IMR-90 (cell line): ENCODE measurements around the gene MICAL2. TPM values are rescaled to one million over a fixed set of nuclear protein-coding genes. Genes with fewer than 3 reads are reported as not detected.
A peak's percentile ranks its signal among the peaks of the same experiment; 100 is the strongest.

Experiments
- ATAC-seq: fragments of 200-7000 bp; cut with Tn5 transposase; 2 replicates; pipeline ENCODE4 v1.9.1; 2020; ENCODE audit warnings: low read depth, mild to moderate bottlenecking, moderate library complexity
- BruUV-seq: library from RNA; stranded (reverse); fragments of 400-500 nt; replicated peaks from 2 replicates; lab custom pipeline; 2021; lab: Mats Ljungman, UMichigan
- CTCF ChIA-PET: fragments of 300-600 bp; formaldehyde crosslinking; extraction: SDS; loops from one replicate; lab custom pipeline; 2021; ENCODE audit warnings: antibody characterized with exemption; lab: Yijun Ruan, JAX
- POLR2A ChIA-PET: fragments of 300-600 bp; sonication (Branson Sonifier 250); formaldehyde crosslinking; loops from one replicate; lab custom pipeline; 2022; ENCODE audit warnings: antibody characterized with exemption; ENCODE audit not compliant: unreplicated experiment; lab: Charles Lee
- DNase-seq: peaks from one replicate; pipeline ENCODE4 v3.0.0; 2013
- H2AFZ ChIP-seq: replicated peaks from 2 replicates; pipeline ENCODE3; 2013; ENCODE audit warnings: low read length, mild to moderate bottlenecking; ENCODE audit not compliant: poor library complexity
- H2AK5ac ChIP-seq: 2 replicates; pipeline ENCODE4 v1.6.1; 2013; ENCODE audit warnings: low read depth, low read length, inconsistent platforms
- H2AK9ac ChIP-seq: replicated peaks from 2 replicates; pipeline ENCODE3; 2013; ENCODE audit warnings: mild to moderate bottlenecking, low read depth, low read length, moderate library complexity; ENCODE audit not compliant: poor library complexity
- H2BK120ac ChIP-seq: 2 replicates; pipeline ENCODE4 v1.6.1; 2013; ENCODE audit warnings: low read depth, low read length, inconsistent platforms
- H2BK15ac ChIP-seq: 3 replicates; pipeline ENCODE4 v1.6.1; 2013; ENCODE audit warnings: low read depth, low read length, inconsistent platforms
- H2BK20ac ChIP-seq: 2 replicates; pipeline ENCODE4 v1.6.1; 2013; ENCODE audit warnings: low read depth, mild to moderate bottlenecking, inconsistent platforms, low read length, moderate library complexity
- H2BK5ac ChIP-seq: 2 replicates; pipeline ENCODE4 v1.6.1; 2013; ENCODE audit warnings: mild to moderate bottlenecking, low read depth, low read length, inconsistent platforms; ENCODE audit not compliant: poor library complexity, severe bottlenecking
- H3K14ac ChIP-seq: replicated peaks from 2 replicates; pipeline ENCODE4 v1.6.1; 2013; ENCODE audit warnings: low read depth, low read length, inconsistent platforms
- H3K18ac ChIP-seq: 2 replicates; pipeline ENCODE4 v1.6.1; 2013; ENCODE audit warnings: low read depth, low read length, control low read depth
- H3K23ac ChIP-seq: 2 replicates; pipeline ENCODE4 v1.6.1; 2013; ENCODE audit warnings: low read depth, low read length, inconsistent platforms
- H3K27ac ChIP-seq: 2 replicates; pipeline ENCODE4 v1.5.1; 2013; ENCODE audit warnings: mild to moderate bottlenecking, control low read depth, low read length; ENCODE audit not compliant: insufficient read depth
- H3K27me3 ChIP-seq: 2 replicates; pipeline ENCODE4 v1.6.1; 2013; ENCODE audit warnings: low read length; ENCODE audit not compliant: control insufficient read depth, insufficient read depth
- H3K36me3 ChIP-seq: 2 replicates; pipeline ENCODE4 v1.6.1; 2013; ENCODE audit warnings: low read length, mixed read lengths; ENCODE audit not compliant: control insufficient read depth, insufficient read depth
- H3K4ac ChIP-seq: 2 replicates; pipeline ENCODE4 v1.6.1; 2013; ENCODE audit warnings: low read depth, low read length, inconsistent platforms
- H3K4me1 ChIP-seq: 2 replicates; pipeline ENCODE4 v1.6.1; 2013; ENCODE audit warnings: low read length, mixed read lengths; ENCODE audit not compliant: control insufficient read depth, insufficient read depth
- H3K4me2 ChIP-seq: 2 replicates; pipeline ENCODE4 v1.6.1; 2013; ENCODE audit warnings: low read depth, mild to moderate bottlenecking, control low read depth, low read length, moderate library complexity
- H3K4me3 ChIP-seq: 2 replicates; pipeline ENCODE4 v1.5.1; 2013; ENCODE audit warnings: low read depth, mild to moderate bottlenecking, control low read depth, low read length, moderate library complexity; ENCODE audit not compliant: insufficient read depth
- H3K56ac ChIP-seq: 2 replicates; pipeline ENCODE4 v1.6.1; 2013; ENCODE audit warnings: low read length, inconsistent platforms; ENCODE audit not compliant: insufficient read depth; ENCODE audit errors: extremely low read depth
- H3K79me1 ChIP-seq, 2 experiments: 2 replicates each; pipeline ENCODE4 v1.6.1; 2013; ENCODE audit warnings: low read length in 2 of 2, inconsistent platforms in 1 of 2, low read depth in 1 of 2
- H3K9ac ChIP-seq: 2 replicates; pipeline ENCODE4 v1.6.1; 2013; ENCODE audit warnings: low read depth, low read length, control low read depth
- H3K9me1 ChIP-seq: 2 replicates; pipeline ENCODE4 v1.6.1; 2013; ENCODE audit warnings: low read length, inconsistent platforms; ENCODE audit not compliant: insufficient read depth
- H3K9me3 ChIP-seq: 2 replicates; pipeline ENCODE4 v1.6.1; 2013; ENCODE audit warnings: low read length; ENCODE audit not compliant: control insufficient read depth, insufficient read depth
- H4K20me1 ChIP-seq: 2 replicates; pipeline ENCODE4 v1.6.1; 2013; ENCODE audit warnings: low read length, inconsistent platforms; ENCODE audit not compliant: insufficient read depth
- H4K5ac ChIP-seq: 2 replicates; pipeline ENCODE4 v1.6.1; 2013; ENCODE audit warnings: mild to moderate bottlenecking, low read depth, low read length, control low read depth
- H4K8ac ChIP-seq, 2 experiments: 2 replicates each; pipeline ENCODE4 v1.6.1; 2013; ENCODE audit warnings: low read depth in 2 of 2, low read length in 2 of 2, control low read depth in 1 of 2, inconsistent platforms in 1 of 2
- H4K91ac ChIP-seq: 2 replicates; pipeline ENCODE4 v1.6.1; 2013; ENCODE audit warnings: low read depth, low read length, inconsistent platforms; ENCODE audit not compliant: insufficient read depth
- BHLHE40 ChIP-seq: fragments of 150-350 bp; IDR thresholded peaks from 2 replicates; pipeline ENCODE4 v1.6.1; 2016; ENCODE audit warnings: mild to moderate bottlenecking, low read depth, low read length
- CEBPB ChIP-seq: IDR thresholded peaks from 2 replicates; pipeline ENCODE4 v1.6.1; 2012; ENCODE audit warnings: low read depth, low read length, improper control_type of control experiment
- ELK1 ChIP-seq: fragments of 150-350 bp; IDR thresholded peaks from 2 replicates; pipeline ENCODE4 v1.6.1; 2016; ENCODE audit warnings: low read depth, mild to moderate bottlenecking, low read length, moderate library complexity, borderline replicate concordance
- MAFK ChIP-seq: IDR thresholded peaks from 2 replicates; pipeline ENCODE4 v1.6.1; 2012; ENCODE audit warnings: low read depth, low read length, improper control_type of control experiment
- MXI1 ChIP-seq: IDR thresholded peaks from 2 replicates; pipeline ENCODE4 v1.6.1; 2012; ENCODE audit warnings: low read depth, mild to moderate bottlenecking, low read length, moderate library complexity, borderline replicate concordance
- NFE2L2 ChIP-seq: fragments of 150-350 bp; IDR thresholded peaks from 2 replicates; pipeline ENCODE4 v1.6.1; 2016; ENCODE audit warnings: low read depth, mild to moderate bottlenecking, low read length
- RAD21 ChIP-seq: IDR thresholded peaks from 2 replicates; pipeline ENCODE4 v1.6.1; 2012; ENCODE audit warnings: low read length, improper control_type of control experiment
- RCOR1 ChIP-seq: IDR thresholded peaks from 2 replicates; pipeline ENCODE4 v1.6.1; 2012; ENCODE audit warnings: mild to moderate bottlenecking, low read length, improper control_type of control experiment; ENCODE audit not compliant: insufficient replicate concordance
- RFX5 ChIP-seq: IDR thresholded peaks from 2 replicates; pipeline ENCODE4 v1.8.0; 2012; ENCODE audit warnings: low read depth, mild to moderate bottlenecking, low read length, moderate library complexity
- WGBS, 2 experiments: methylation state at CpG; one replicate each; pipeline versions ENCODE4 v1.1.5 to v1.1.7; 2013; ENCODE audit warnings: missing lambda C conversion rate in 2 of 2; ENCODE audit not compliant: insufficient read length in 1 of 2; ENCODE audit errors: extremely low coverage in 2 of 2; 5-methylcytosine and 5-hydroxymethylcytosine counted together
- dilution Hi-C: fragments of 300-500 bp; cut with HindIII; formaldehyde crosslinking; loops from one replicate; pipeline ENCODE4 v1.14.3; 2018; ENCODE audit warnings: low sequenced_read_pairs; ENCODE audit not compliant: unreplicated experiment
- in situ Hi-C: fragments of 300-500 bp; cut with MboI; formaldehyde crosslinking; loops from 3 replicates; pipeline ENCODE4 v1.14.3; 2019; ENCODE audit warnings: low sequenced_read_pairs, inconsistent platforms, mixed read lengths
- intact Hi-C: fragments of 100-400 bp; cut with micrococcal nuclease; formaldehyde crosslinking; loops from 2 replicates; pipeline ENCODE4 v1.10.0; 2022
- polyA plus RNA-seq, 3 experiments: library from polyadenylated mRNA; depleted of rRNA; stranded (reverse); fragments of >200 nt; gene quantifications; 2 replicates each; pipeline ENCODE4 v1.2.3, GENCODE V29; 2012; ENCODE audit warnings: low replicate concordance in 1 of 3
- total RNA-seq: library from RNA; depleted of rRNA; stranded (reverse); fragments of >200 nt; gene quantifications from 2 replicates; pipeline ENCODE4 v1.2.3, GENCODE V29; 2012
- TF ChIP-seq, protein P1 (sequence below): conservative IDR thresholded peaks from 2 replicates; pipeline ENCODE4 v1.5.1; 2012; ENCODE audit warnings: mild to moderate bottlenecking, low read depth, low read length, improper control_type of control experiment
- TF ChIP-seq, protein P2 (sequence below): fragments of 150-350 bp; IDR thresholded peaks from 2 replicates; pipeline ENCODE4 v1.6.1; 2017; ENCODE audit warnings: mild to moderate bottlenecking, antibody characterized with exemption, low read length, low read depth

The MICAL2 gene
- total and polyA plus RNA-seq, 2 of the 4 experiments (the other 2 are of a cell fraction): 170 to 336 TPM

DNA sequence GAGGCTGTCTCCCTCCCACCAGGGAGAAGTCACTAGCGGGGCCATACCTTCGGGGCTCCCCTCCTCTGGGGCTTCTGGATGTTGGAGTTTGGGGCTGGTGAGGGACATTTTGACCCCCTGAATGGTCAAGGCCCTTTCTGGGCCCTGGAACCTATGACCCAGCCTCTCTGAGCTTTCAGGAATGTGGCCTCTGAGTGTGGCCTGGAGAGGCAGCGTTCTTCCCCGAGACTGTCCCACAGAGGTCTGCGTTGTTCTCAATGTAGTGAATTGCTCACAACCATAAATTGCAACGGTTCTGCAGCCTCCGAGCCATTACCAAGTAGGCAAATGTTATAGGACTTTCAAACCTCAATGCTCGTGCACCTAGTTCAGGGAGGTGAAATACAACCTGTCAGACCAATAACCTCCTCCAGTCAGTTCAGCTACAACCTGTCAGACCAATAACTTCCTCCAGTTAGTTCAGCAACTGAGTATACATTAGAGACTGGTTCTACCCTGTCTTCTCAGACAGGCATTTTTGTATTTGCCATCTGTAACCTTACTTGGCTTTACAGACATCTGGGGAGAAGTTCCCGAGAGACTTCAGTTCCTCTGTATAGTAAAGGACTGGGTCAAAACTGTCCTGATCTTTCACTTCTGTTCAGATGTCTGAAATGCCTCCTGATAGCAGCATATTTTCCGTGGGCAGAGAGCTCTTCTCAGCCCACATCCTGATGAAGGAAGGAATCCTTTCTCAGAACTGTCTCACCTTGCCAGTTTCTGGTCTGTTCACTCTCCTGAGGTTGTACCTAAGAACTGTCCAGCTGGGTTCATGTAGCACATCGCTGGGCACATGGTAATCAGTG lies 34.2 kb downstream of the MICAL2 start:
- H4K20me1 ChIP-seq: peaks cover 57% of the 10 kb centered on the region
- WGBS, 2 experiments: 90% methylated on average over 2 of the region's 11 CpGs; no CpG with 5 or more reads in 1 of the 2 experiments
- H3K36me3 ChIP-seq: peaks cover 16% of the 10 kb centered on the region
- no peak for DNase-seq
- ATAC-seq: no peak
- CTCF ChIA-PET: interaction anchor here (0.8 kb wide), 1 partner anchor 18 kb away, joined by 6 read pairs; no protein-coding TSS in a partner anchor
- no peak overlapping the region for H2BK20ac ChIP-seq
- no TSS peak for BruUV-seq
- H2BK15ac ChIP-seq: no peak overlapping the region
- peaks cover 41% of the 10 kb centered on the region for H3K4me1 ChIP-seq
- POLR2A ChIA-PET: no interaction called here
- dilution Hi-C loops: no loop called here
- peaks cover 66% of the 10 kb centered on the region for H3K9me1 ChIP-seq
- peak overlapping the region; percentile 11; the same call in 1 of the 2 replicates for H3K14ac ChIP-seq
- no peak overlapping the region for H3K4me2 ChIP-seq
- no peak overlapping the region for H3K4me3 ChIP-seq
- peak overlapping the region; percentile 47; the same call in 1 of the 2 replicates for H2AK5ac ChIP-seq
- no peak overlapping the region for H2AFZ ChIP-seq
- 0 out of 2 replicates have a peak overlapping the region, but pooled peaks have one; percentile 19 for H3K23ac ChIP-seq
- TF ChIP-seq RCOR1: no peak
- TF ChIP-seq BHLHE40: no peak
- no peak for TF ChIP-seq ELK1
- no peak for TF ChIP-seq NFE2L2
- TF ChIP-seq RAD21: no peak
- no peak for TF ChIP-seq CEBPB
- TF ChIP-seq MAFK: no peak
- no peak for TF ChIP-seq MXI1
- TF ChIP-seq, protein P1, sequence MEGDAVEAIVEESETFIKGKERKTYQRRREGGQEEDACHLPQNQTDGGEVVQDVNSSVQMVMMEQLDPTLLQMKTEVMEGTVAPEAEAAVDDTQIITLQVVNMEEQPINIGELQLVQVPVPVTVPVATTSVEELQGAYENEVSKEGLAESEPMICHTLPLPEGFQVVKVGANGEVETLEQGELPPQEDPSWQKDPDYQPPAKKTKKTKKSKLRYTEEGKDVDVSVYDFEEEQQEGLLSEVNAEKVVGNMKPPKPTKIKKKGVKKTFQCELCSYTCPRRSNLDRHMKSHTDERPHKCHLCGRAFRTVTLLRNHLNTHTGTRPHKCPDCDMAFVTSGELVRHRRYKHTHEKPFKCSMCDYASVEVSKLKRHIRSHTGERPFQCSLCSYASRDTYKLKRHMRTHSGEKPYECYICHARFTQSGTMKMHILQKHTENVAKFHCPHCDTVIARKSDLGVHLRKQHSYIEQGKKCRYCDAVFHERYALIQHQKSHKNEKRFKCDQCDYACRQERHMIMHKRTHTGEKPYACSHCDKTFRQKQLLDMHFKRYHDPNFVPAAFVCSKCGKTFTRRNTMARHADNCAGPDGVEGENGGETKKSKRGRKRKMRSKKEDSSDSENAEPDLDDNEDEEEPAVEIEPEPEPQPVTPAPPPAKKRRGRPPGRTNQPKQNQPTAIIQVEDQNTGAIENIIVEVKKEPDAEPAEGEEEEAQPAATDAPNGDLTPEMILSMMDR: no peak
- TF ChIP-seq, protein P2, sequence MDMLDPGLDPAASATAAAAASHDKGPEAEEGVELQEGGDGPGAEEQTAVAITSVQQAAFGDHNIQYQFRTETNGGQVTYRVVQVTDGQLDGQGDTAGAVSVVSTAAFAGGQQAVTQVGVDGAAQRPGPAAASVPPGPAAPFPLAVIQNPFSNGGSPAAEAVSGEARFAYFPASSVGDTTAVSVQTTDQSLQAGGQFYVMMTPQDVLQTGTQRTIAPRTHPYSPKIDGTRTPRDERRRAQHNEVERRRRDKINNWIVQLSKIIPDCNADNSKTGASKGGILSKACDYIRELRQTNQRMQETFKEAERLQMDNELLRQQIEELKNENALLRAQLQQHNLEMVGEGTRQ: no peak
- no peak for TF ChIP-seq RFX5
- H2BK120ac ChIP-seq: peak overlapping the region; percentile 57
- H3K9ac ChIP-seq: no peak overlapping the region
- H3K27me3 ChIP-seq: no peaks in the 10 kb centered on the region
- peak overlapping the region; percentile 34; the same call in 1 of the 2 replicates for H3K27ac ChIP-seq
- in situ Hi-C loops: no loop called here
- H2BK5ac ChIP-seq: peak overlapping the region; percentile 35
- H3K4ac ChIP-seq: peak overlapping the region; percentile 42; the same call in 1 of the 2 replicates
- 0 out of 2 replicates have a peak overlapping the region, but pooled peaks have one; percentile 9 for H4K91ac ChIP-seq
- H4K8ac ChIP-seq: peak overlapping the region; percentile 16 to 31; a peak in 1 of 4 replicates
- no peak overlapping the region; the same call in 1 of the 2 replicates for H4K5ac ChIP-seq
- no peak overlapping the region for H3K56ac ChIP-seq
- no peak overlapping the region for H2AK9ac ChIP-seq
- H3K18ac ChIP-seq: no peak overlapping the region; the same call in 1 of the 2 replicates
- no peaks in the 10 kb centered on the region for H3K9me3 ChIP-seq
- intact Hi-C loops: no loop called here
- H3K79me1 ChIP-seq: peaks cover 61 to 87% of the 10 kb centered on the region in 2 experiments
